ENCODE measurements around the gene DENND1A.

The DENND1A gene

GRCh38 chr9:123611226-123611625 lies 318.7 kb downstream of the DENND1A start:
- DNase-seq (ENCODE audit: low read depth), result no peak

DNA sequence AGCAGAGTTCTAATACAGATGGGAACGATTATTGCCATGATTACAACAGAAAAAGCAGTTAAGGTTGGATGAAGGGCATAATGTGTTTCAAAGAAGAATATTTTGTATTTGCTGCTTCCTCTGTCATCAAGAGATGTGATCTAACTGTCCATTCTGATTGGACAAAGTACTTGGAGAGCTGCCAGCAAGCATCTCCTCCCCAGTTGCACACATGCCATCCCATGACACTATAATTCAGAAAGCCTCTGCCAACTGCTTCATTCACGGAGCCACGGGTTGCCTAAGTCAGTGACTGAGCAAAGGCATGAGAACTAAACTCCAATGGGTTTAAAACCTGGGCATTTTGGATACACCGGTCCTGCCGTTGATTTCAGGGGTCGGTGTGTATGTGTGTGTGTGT lies 320.1 kb downstream of the DENND1A start:
- no peak for DNase-seq (ENCODE audit: low read depth)

GRCh38 chr9:123608104-123608503 lies 321.8 kb downstream of the DENND1A start:
- DNase-seq (ENCODE audit: low read depth), result no peak

GRCh38 chr9:123607479-123607878 lies 322.4 kb downstream of the DENND1A start:
- no peak for DNase-seq (ENCODE audit: low read depth)

GRCh38 chr9:123606141-123606540 lies 323.8 kb downstream of the DENND1A start:
- DNase-seq (ENCODE audit: low read depth), result no peak

- DNase-seq (ENCODE audit: low read depth), result no peak
Observed at GRCh38 chr9:123605286-123605685, 324.6 kb downstream of the DENND1A start.

GRCh38 chr9:123604861-123605260 lies 325.1 kb downstream of the DENND1A start:
- no peak for DNase-seq (ENCODE audit: low read depth)

- DNase-seq (ENCODE audit: low read depth), result no peak
Observed at GRCh38 chr9:123601828-123602227, 328.1 kb downstream of the DENND1A start.

DNA sequence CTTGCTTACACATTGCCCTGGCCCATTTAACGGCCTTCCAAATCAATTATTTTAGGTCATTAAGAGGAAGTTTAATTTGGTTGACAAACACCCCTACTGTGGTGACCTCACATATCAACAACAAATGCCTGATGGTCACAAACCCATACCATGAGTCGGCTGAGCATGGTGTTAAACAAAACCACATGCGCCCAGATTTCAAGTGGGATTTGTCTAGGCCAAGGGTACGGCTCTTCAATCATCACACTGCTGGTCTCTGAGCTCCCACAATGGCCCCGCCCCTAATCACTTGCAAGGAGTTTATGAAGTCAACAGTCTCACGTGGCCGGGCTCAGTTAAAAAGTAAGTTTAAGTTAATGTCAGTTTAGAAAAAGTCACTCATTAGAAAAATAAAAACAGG lies 330.1 kb downstream of the DENND1A start:
- no peak for DNase-seq (ENCODE audit: low read depth)

- DNase-seq (ENCODE audit: low read depth), result no peak
Observed at GRCh38 chr9:123597876-123598556, 331.9 kb downstream of the DENND1A start.

- DNase-seq (ENCODE audit: low read depth), result no peak
Observed at GRCh38 chr9:123597048-123597447, 332.9 kb downstream of the DENND1A start.

GRCh38 chr9:123591283-123591682 lies 338.6 kb downstream of the DENND1A start:
- DNase-seq (ENCODE audit: low read depth), result no peak

GRCh38 chr9:123590499-123590898 lies 339.4 kb downstream of the DENND1A start:
- no peak for DNase-seq (ENCODE audit: low read depth)

- no peak for DNase-seq (ENCODE audit: low read depth)
Observed at GRCh38 chr9:123589361-123590239, 340.3 kb downstream of the DENND1A start.

DNA sequence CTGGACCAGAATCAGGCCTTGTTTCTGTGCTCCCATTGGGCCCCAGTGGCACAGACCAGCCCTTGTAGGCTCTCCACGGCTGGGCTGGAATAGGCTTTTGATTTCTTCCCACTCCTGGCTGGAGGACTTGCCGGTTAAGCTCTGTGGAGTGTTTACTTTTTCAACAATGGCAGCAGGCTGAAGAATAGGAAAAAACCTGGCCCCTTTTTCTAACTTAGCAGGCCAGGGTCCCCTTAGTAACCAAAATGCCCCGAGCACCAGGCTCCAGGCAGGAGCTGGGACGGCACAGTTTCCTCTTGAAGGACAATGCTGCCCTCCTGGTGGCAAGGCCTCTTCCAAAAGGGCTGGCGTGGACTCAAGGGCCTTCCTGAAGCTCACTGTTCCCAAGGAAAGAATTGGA lies 343.7 kb downstream of the DENND1A start:
- DNase-seq (ENCODE audit: low read depth), result no peak

DNA sequence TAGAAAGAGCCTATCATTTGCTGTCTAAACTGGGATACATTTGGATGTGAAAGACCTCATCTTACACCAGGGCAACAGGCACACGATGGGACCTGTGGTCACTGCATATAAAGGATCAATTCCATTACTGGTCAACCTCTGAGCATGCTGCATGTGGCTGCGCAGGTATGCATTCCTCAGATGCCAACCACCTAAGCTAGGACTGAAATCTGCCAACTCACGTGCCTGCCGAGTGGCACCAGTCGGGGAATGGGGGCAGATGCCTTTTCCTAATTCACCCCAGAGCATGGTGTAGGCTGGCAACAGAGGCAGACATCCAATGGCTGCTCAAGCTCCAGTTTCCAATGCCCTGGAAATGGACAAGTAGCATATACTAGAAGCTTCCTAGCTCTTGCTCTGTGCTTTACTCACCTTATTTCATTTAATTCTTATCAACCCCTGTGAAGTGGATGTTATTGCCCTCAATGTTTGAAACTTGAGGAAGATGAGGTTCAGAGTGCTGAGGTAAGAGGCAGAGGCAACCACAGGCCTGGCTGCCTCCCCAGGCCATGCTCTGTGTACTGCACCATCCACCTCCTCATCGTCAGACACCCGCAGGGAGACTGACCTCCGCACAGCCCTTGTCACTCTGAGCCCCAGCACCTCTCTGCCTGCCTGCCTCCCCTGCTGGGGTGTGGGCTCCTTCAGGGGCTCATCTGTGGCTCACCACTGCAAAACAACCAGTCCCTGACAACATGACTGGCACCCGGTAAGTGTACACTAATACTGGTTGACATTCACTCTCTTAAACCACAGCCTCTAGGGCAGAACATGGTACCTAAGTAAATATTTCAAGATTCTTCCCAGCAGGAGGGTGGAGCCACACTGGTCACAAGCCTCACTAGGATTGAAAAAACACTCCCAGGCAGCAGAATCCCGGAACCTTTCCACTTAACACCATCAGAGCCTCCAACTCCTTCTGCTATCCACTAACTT lies 345.4 kb downstream of the DENND1A start:
- DNase-seq (ENCODE audit: low read depth), result no peak

DNA sequence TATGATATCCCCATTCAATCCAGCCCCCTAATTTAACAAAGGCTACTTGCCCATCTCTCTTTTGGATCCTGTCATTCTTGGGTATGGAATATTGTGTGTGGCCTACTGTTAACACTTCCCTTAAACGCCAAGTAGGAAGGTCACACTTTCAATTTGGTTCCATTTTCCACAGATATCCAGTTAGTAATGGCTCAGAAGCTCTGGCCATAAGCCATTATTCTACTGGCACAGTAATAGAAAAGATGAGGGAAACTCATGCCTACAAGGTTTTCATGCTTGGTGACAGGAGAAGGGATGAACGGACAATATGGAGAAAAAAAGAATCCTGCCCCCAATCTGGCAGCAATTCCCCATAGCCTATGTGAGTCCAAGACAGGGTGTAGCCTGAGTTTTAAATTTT lies 346.3 kb downstream of the DENND1A start:
- no peak for DNase-seq (ENCODE audit: low read depth)

DNA sequence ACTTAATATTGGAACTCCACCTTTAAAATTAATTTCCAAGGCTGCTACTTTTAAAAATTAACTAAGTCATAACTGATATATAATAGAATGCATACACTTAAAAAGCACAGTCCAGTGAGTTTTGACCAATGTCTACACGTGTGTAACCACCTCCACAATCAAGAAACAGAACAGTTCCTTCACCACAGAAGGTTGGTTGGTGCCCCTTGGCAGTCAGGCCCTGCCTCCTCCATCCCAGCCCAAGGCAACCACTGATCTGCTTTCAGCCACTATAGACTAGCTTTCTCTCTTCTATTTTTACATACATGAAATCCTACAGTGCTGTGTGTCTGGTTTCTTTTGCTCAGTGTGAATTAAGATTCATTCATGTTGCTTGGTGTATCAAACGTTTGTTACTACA lies 358.7 kb downstream of the DENND1A start:
- no peak for DNase-seq (ENCODE audit: low read depth)

GRCh38 chr9:123568691-123569688 lies 360.9 kb downstream of the DENND1A start:
- DNase-seq (ENCODE audit: low read depth), result no peak

DNA sequence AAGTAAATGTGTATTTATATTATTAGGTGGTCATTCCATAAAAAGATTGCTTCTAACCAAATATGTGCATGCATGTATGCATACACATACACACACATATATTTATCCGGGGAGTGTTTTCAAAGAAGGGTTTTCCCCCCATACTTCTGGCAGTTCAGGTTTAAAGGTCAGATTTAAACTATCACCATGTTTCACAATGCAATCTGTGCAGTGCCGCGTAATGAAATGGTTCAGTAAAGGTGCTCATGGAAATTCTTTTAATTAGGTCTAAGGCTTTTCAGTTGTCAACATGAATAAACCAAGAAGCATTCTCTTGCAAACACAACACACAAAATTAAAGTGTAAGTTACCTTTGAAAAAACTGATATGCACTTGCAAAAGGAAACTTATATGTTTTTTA lies 362.9 kb downstream of the DENND1A start:
- DNase-seq (ENCODE audit: low read depth), result no peak

- no peak for DNase-seq (ENCODE audit: low read depth)
Observed at GRCh38 chr9:123564652-123565051, 365.3 kb downstream of the DENND1A start.
